HTERT RPE-1 (cell line): Measurements from ENCODE around the gene UNC5B.

Experiments used
- in situ Hi-C: fragments of 300-500 bp; cut with MboI; formaldehyde crosslinking; loops from 4 replicates; pipeline ENCODE4 v1.14.3; 2020; ENCODE audit warnings: low sequenced_read_pairs

UNC5B gene

GRCh38 chr10:71279590-71280170 is 67.3 kb downstream of the UNC5B start:
- in situ Hi-C loops: no loop called here

GRCh38 chr10:71280216-71280615 is 67.8 kb downstream of the UNC5B start:
- in situ Hi-C loops: no loop called here

- in situ Hi-C loops: no loop called here
These were observed 68.5 kb downstream of the UNC5B start for GRCh38 chr10:71280825-71281224.

GRCh38 chr10:71281646-71282322 is 69.4 kb downstream of the UNC5B start:
- in situ Hi-C loops: no loop called here

GRCh38 chr10:71282323-71282680 is 69.9 kb downstream of the UNC5B start:
- in situ Hi-C loops: no loop called here

GRCh38 chr10:71283410-71283809 is 71.0 kb downstream of the UNC5B start:
- in situ Hi-C loops: no loop called here

GRCh38 chr10:71283876-71284275 is 71.5 kb downstream of the UNC5B start:
- in situ Hi-C loops: no loop called here

- in situ Hi-C loops: no loop called here
These were observed 72.3 kb downstream of the UNC5B start for GRCh38 chr10:71284544-71285179.

GRCh38 chr10:71285180-71285545 is 72.8 kb downstream of the UNC5B start:
- in situ Hi-C loops: no loop called here

- in situ Hi-C loops: no loop called here
These were observed 73.6 kb downstream of the UNC5B start for GRCh38 chr10:71285986-71286385.

GRCh38 chr10:71286521-71287294 is 74.3 kb downstream of the UNC5B start:
- in situ Hi-C loops: no loop called here

- in situ Hi-C loops: no loop called here
These were observed 75.1 kb downstream of the UNC5B start for GRCh38 chr10:71287456-71287855.

GRCh38 chr10:71288461-71288860 is 76.1 kb downstream of the UNC5B start:
- in situ Hi-C loops: no loop called here

GRCh38 chr10:71289421-71290130 is 77.2 kb downstream of the UNC5B start:
- in situ Hi-C loops: no loop called here

GRCh38 chr10:71290331-71290730 is 78.0 kb downstream of the UNC5B start:
- in situ Hi-C loops: no loop called here

- in situ Hi-C loops: no loop called here
These were observed 78.6 kb downstream of the UNC5B start for GRCh38 chr10:71290806-71291527.

- in situ Hi-C loops: no loop called here
These were observed 79.1 kb downstream of the UNC5B start for GRCh38 chr10:71291528-71291900.

GRCh38 chr10:71292624-71293445 is 80.5 kb downstream of the UNC5B start:
- in situ Hi-C loops: no loop called here

- in situ Hi-C loops: no loop called here
These were observed 81.2 kb downstream of the UNC5B start for GRCh38 chr10:71293446-71294084.
